GM12878 (cell line): ENCODE results near the gene CDH8. TPM values are rescaled to one million over a fixed set of nuclear protein-coding genes. Genes with fewer than 3 reads are reported as not detected.

Experiments
- ATAC-seq: fragments of 200-7000 bp; cut with Tn5 transposase; 3 replicates; pipeline ENCODE4 v1.9.1; 2020; ENCODE audit warnings: mild to moderate bottlenecking, moderate library complexity
- BruUV-seq: library from RNA; stranded (reverse); fragments of 400-500 nt; replicated peaks from 2 replicates; lab custom pipeline; 2021; lab: Mats Ljungman, UMichigan
- CTCF ChIA-PET: fragments of 300-600 bp; sonication (Branson Sonifier 250); formaldehyde crosslinking; extraction: SDS; loops from one replicate; lab custom pipeline; 2021; ENCODE audit warnings: inconsistent platforms; lab: Yijun Ruan, JAX
- POLR2A ChIA-PET: fragments of 350-600 bp; formaldehyde crosslinking; extraction: SDS; loops from one replicate; lab custom pipeline; 2021; ENCODE audit warnings: inconsistent platforms; lab: Charles Lee
- RAD21 ChIA-PET: fragments of 300-600 bp; sonication (Branson Sonifier 250); formaldehyde crosslinking; loops from one replicate; lab custom pipeline; 2023; ENCODE audit warnings: antibody characterized with exemption; ENCODE audit not compliant: unreplicated experiment; lab: Charles Lee
- SMC1A ChIA-PET: fragments of 300-600 bp; sonication (Branson Sonifier 250); formaldehyde crosslinking; loops from one replicate; lab custom pipeline; 2023; ENCODE audit not compliant: unreplicated experiment, uncharacterized antibody; lab: Charles Lee
- DNase-seq: peaks from one replicate; pipeline ENCODE4 v3.0.0-alpha.2; 2011; ENCODE audit warnings: low read depth, low spot score
- FAIRE-seq: peaks from 3 replicates; lab custom pipeline; 2011; peaks lifted over from hg19 to GRCh38; lab: Jason Lieb, UNC
- H2AFZ ChIP-seq: 2 replicates; pipeline ENCODE4 v1.6.0; 2011; ENCODE audit warnings: low read depth, low read length, control low read depth; ENCODE audit not compliant: control insufficient read depth
- H3K27ac ChIP-seq: 2 replicates; pipeline ENCODE4 v1.5.1; 2011; ENCODE audit warnings: control low read depth; ENCODE audit not compliant: control insufficient read depth, insufficient read depth
- H3K27me3 ChIP-seq, 2 experiments: replicated peaks in 1 of 2; 2 replicates each; pipeline versions ENCODE4 v1.6.0 to v1.6.1; 2011; ENCODE audit warnings: low read length in 1 of 2; ENCODE audit not compliant: control insufficient read depth in 2 of 2, insufficient read depth in 2 of 2
- H3K36me3 ChIP-seq, 2 experiments: 2 replicates each; pipeline ENCODE4 v1.5.1; 2011; ENCODE audit warnings: low read length in 1 of 2; ENCODE audit not compliant: control insufficient read depth in 2 of 2, insufficient read depth in 2 of 2
- H3K4me1 ChIP-seq: 2 replicates; pipeline ENCODE4 v1.6.1; 2011; ENCODE audit warnings: mild to moderate bottlenecking, low read length, moderate library complexity, mixed read lengths; ENCODE audit not compliant: control insufficient read depth, insufficient read depth
- H3K4me2 ChIP-seq: 2 replicates; pipeline ENCODE4 v1.6.0; 2011; ENCODE audit warnings: control low read depth; ENCODE audit not compliant: control insufficient read depth, insufficient read depth
- H3K4me3 ChIP-seq: fragments of 200-600 bp; sonication (generic); 2 replicates; pipeline ENCODE4 v1.5.1; 2016
- H3K79me2 ChIP-seq: 2 replicates; pipeline ENCODE4 v1.6.0; 2011; ENCODE audit warnings: low read length; ENCODE audit not compliant: control insufficient read depth, insufficient read depth
- H3K9ac ChIP-seq: 2 replicates; pipeline ENCODE4 v1.8.0; 2011; ENCODE audit warnings: low read length, control low read depth, mixed read lengths; ENCODE audit not compliant: control insufficient read depth, insufficient read depth
- H3K9me3 ChIP-seq: replicated peaks from 3 replicates; pipeline ENCODE4 v1.5.1; 2011; ENCODE audit warnings: mild to moderate bottlenecking, low read length; ENCODE audit not compliant: control insufficient read depth, insufficient read depth
- H4K20me1 ChIP-seq: 2 replicates; pipeline ENCODE4 v1.6.0; 2011; ENCODE audit not compliant: control insufficient read depth, insufficient read depth
- CBX3 ChIP-seq: fragments of 200-600 bp; sonication (generic); IDR thresholded peaks from 2 replicates; pipeline ENCODE4 v1.6.1; 2016; ENCODE audit warnings: low read depth, borderline replicate concordance
- CTCF ChIP-seq, 3 experiments: IDR thresholded peaks in 2 of 3; conservative IDR thresholded peaks in 1 of 3; 2 replicates each; pipeline ENCODE4 v1.5.1; 2011; ENCODE audit warnings: low read depth in 3 of 3, low read length in 3 of 3, mild to moderate bottlenecking in 3 of 3, control low read depth in 2 of 3, moderate library complexity in 2 of 3, inconsistent platforms in 1 of 3, mixed read lengths in 1 of 3; ENCODE audit not compliant: control insufficient read depth in 2 of 3, insufficient read depth in 1 of 3; ENCODE audit errors: extremely low read depth in 1 of 3
- NFYB ChIP-seq: IDR thresholded peaks from 2 replicates; pipeline ENCODE4 v1.6.1; 2011; ENCODE audit warnings: low read depth, mild to moderate bottlenecking, low read length, improper control_type of control experiment, moderate library complexity; ENCODE audit not compliant: insufficient read depth
- RB1 ChIP-seq: fragments of 450-650 bp; formaldehyde crosslinking; IDR thresholded peaks from 2 replicates; pipeline ENCODE4 v1.6.1; 2017; ENCODE audit warnings: mild to moderate bottlenecking, borderline replicate concordance
- RBBP5 ChIP-seq: fragments of 200-600 bp; sonication (generic); conservative IDR thresholded peaks from 2 replicates; pipeline ENCODE4 v1.6.1; 2016
- SIN3A ChIP-seq: IDR thresholded peaks from 2 replicates; pipeline ENCODE4 v1.6.1; 2012; ENCODE audit warnings: low read depth, low read length, improper control_type of control experiment
- TCF12 ChIP-seq: IDR thresholded peaks from 2 replicates; pipeline ENCODE4 v1.6.1; 2011; ENCODE audit warnings: low read depth, mild to moderate bottlenecking, low read length
- ZBTB33 ChIP-seq: fragments of 450-650 bp; IDR thresholded peaks from 2 replicates; pipeline ENCODE4 v1.6.1; 2017; ENCODE audit warnings: mild to moderate bottlenecking
- WGBS: methylation state at CpG from one replicate; pipeline ENCODE4 v1.1.6; 2016; ENCODE audit warnings: low lambda C conversion rate; ENCODE audit not compliant: insufficient replicate concordance, insufficient coverage; ENCODE audit errors: missing lambda C conversion rate; 5-methylcytosine and 5-hydroxymethylcytosine counted together
- in situ Hi-C: fragments of 300-500 bp; cut with MboI; formaldehyde crosslinking; loops from 9 replicates; pipeline ENCODE4 v1.14.3; 2018; ENCODE audit warnings: mixed read lengths
- intact Hi-C: fragments of 100-400 bp; cut with micrococcal nuclease; formaldehyde crosslinking; loops from one replicate; pipeline ENCODE4 v1.14.2; 2022; ENCODE audit not compliant: unreplicated experiment
- polyA plus RNA-seq, 11 experiments: library from polyadenylated mRNA; depleted of rRNA in 4 of 11; unstranded in 6 of 11; stranded (reverse) in 5 of 11; fragments of >200 nt; fragmentation: Nextera tagmentation in 4 of 11; fragmentation: Illumina TruSeq in 1 of 11; extraction: Ambion mirVana in 4 of 11; extraction: Trizol in 1 of 11; gene quantifications; 1 replicate in 1 of 11; 2 replicates in 10 of 11; pipeline versions ENCODE4 v1.2.1 to v1.2.3, GENCODE V29; 2011 to 2016; ENCODE audit warnings: inconsistent platforms in 2 of 11, missing spikeins in 2 of 11, low read depth in 1 of 11
- total RNA-seq, 4 experiments: library from RNA; depleted of rRNA in 3 of 4; stranded (reverse); fragments of >200 nt in 3 of 4; fragmentation: Illumina TruSeq in 1 of 4; extraction: Trizol in 1 of 4; gene quantifications; 2 replicates each; pipeline versions ENCODE4 v1.2.1 to v1.2.3, GENCODE V29; 2013 to 2021
- TF ChIP-seq, protein P1 (sequence below): IDR thresholded peaks from 2 replicates; pipeline ENCODE4 v1.6.1; 2012; ENCODE audit warnings: improper control_type of control experiment, low read depth, low read length; ENCODE audit not compliant: insufficient replicate concordance

The CDH8 gene
- total and polyA plus RNA-seq, 10 of the 15 experiments (the other 5 are each of a cell fraction or from before 2014, with no cell fraction given), result 0.13 to 0.68 (median 0.25) TPM; not detected in 3

DNA sequence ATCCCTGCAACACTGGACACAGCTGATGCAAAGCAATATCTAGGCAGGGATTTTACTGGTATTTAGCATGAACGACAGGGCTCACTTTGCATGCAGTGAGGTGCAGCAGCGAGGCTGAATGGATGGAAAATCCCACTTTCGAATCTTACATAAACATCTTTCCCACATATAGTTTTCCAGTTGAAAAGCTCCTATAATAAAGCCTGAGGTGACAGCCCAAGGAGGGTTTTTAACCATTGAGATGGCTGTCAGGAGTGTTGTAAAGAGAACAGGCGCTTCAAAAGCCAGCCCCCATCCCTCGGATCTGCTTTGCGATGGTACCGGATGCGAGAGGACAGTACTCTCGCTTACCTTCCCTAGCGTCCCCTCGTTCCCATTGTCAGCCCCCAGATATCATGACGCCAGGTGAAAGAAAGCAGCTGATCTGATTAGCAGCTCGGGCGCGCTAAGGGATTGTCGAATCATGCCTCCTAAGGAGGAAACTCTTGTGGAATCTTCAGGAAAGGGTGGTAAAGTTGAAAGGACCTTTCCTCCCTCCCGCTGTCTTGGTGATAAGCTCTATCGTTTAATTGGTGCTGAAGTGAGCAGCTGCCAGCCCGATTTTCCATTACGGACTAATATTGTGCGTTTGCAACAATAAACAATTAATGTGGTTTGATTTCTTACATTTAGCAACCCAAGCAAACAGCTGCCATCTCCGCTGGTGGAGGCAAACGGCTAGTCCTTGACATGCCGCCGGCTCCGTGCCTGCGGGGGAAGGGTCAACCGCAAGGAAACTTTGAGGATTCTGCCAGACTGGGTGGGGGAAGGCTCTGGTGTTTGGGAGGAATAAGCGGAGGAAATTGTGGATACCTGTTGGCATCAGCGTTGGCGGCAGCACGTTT, 1.8 kb downstream of the CDH8 start:
- no peaks in the 10 kb centered on the region for H3K36me3 ChIP-seq
- H4K20me1 ChIP-seq, result no peaks in the 10 kb centered on the region
- ATAC-seq (no peak), DNase-seq (no peak), FAIRE-seq (no peak)
- no peak overlapping the region for H3K4me3 ChIP-seq
- H3K27me3 ChIP-seq, result no peaks in the 10 kb centered on the region
- in situ Hi-C loops (no loop called here), intact Hi-C loops (no loop called here)
- ChIA-PET CTCF (no interaction called here), RAD21 (interaction anchor here (1.2 kb wide), 1 partner anchor 15 kb away, joined by 3 read pairs; no protein-coding TSS in a partner anchor), POLR2A (no interaction called here), SMC1A (no interaction called here)
- no peaks in the 10 kb centered on the region for H3K9me3 ChIP-seq
- no peak overlapping the region for H2AFZ ChIP-seq
- WGBS, result 34% methylated on average over 32 of the region's 32 CpGs
- TF ChIP-seq RBBP5, result no peak
- TF ChIP-seq RB1, result no peak
- no peak for TF ChIP-seq TCF12
- TF ChIP-seq, protein P1, sequence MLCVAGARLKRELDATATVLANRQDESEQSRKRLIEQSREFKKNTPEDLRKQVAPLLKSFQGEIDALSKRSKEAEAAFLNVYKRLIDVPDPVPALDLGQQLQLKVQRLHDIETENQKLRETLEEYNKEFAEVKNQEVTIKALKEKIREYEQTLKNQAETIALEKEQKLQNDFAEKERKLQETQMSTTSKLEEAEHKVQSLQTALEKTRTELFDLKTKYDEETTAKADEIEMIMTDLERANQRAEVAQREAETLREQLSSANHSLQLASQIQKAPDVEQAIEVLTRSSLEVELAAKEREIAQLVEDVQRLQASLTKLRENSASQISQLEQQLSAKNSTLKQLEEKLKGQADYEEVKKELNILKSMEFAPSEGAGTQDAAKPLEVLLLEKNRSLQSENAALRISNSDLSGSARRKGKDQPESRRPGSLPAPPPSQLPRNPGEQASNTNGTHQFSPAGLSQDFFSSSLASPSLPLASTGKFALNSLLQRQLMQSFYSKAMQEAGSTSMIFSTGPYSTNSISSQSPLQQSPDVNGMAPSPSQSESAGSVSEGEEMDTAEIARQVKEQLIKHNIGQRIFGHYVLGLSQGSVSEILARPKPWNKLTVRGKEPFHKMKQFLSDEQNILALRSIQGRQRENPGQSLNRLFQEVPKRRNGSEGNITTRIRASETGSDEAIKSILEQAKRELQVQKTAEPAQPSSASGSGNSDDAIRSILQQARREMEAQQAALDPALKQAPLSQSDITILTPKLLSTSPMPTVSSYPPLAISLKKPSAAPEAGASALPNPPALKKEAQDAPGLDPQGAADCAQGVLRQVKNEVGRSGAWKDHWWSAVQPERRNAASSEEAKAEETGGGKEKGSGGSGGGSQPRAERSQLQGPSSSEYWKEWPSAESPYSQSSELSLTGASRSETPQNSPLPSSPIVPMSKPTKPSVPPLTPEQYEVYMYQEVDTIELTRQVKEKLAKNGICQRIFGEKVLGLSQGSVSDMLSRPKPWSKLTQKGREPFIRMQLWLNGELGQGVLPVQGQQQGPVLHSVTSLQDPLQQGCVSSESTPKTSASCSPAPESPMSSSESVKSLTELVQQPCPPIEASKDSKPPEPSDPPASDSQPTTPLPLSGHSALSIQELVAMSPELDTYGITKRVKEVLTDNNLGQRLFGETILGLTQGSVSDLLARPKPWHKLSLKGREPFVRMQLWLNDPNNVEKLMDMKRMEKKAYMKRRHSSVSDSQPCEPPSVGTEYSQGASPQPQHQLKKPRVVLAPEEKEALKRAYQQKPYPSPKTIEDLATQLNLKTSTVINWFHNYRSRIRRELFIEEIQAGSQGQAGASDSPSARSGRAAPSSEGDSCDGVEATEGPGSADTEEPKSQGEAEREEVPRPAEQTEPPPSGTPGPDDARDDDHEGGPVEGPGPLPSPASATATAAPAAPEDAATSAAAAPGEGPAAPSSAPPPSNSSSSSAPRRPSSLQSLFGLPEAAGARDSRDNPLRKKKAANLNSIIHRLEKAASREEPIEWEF, result no peak
- TF ChIP-seq NFYB, result no peak
- no peak for TF ChIP-seq SIN3A
- TF ChIP-seq CTCF (IDR thresholded peaks at IDR 0.05 in 2 of 3, conservative IDR thresholded peaks at IDR 0.05 in 1 of 3; ENCODE audit: control insufficient read depth in 2 of 3, extremely low read depth in 1 of 3, insufficient read depth in 1 of 3, low read depth in 3 of 3, low read length in 3 of 3), result no peak
- no peak for TF ChIP-seq ZBTB33
- TF ChIP-seq CBX3, result no peak
- no TSS peak for BruUV-seq
- H3K4me2 ChIP-seq, result no peak overlapping the region
- no peak overlapping the region for H3K27ac ChIP-seq
- no peaks in the 10 kb centered on the region for H3K4me1 ChIP-seq
- H3K9ac ChIP-seq, result no peak overlapping the region
- H3K79me2 ChIP-seq, result no peaks in the 10 kb centered on the region
